IMR-90 (cell line): Measurements from ENCODE around the gene METTL17.

Experiments used
- CEBPB ChIP-seq: IDR thresholded peaks from 2 replicates; pipeline ENCODE4 v1.6.1; 2012; ENCODE audit warnings: low read depth, low read length, improper control_type of control experiment
- MXI1 ChIP-seq: IDR thresholded peaks from 2 replicates; pipeline ENCODE4 v1.6.1; 2012; ENCODE audit warnings: low read depth, mild to moderate bottlenecking, low read length, moderate library complexity, borderline replicate concordance
- RCOR1 ChIP-seq: IDR thresholded peaks from 2 replicates; pipeline ENCODE4 v1.6.1; 2012; ENCODE audit warnings: mild to moderate bottlenecking, low read length, improper control_type of control experiment; ENCODE audit not compliant: insufficient replicate concordance
- SMC3 ChIP-seq: fragments of 150-350 bp; IDR thresholded peaks from 2 replicates; pipeline ENCODE4 v1.6.1; 2016; ENCODE audit warnings: low read depth, mild to moderate bottlenecking, antibody characterized with exemption, low read length, moderate library complexity
- TF ChIP-seq, protein P1 (sequence below): conservative IDR thresholded peaks from 2 replicates; pipeline ENCODE4 v1.5.1; 2012; ENCODE audit warnings: mild to moderate bottlenecking, low read depth, low read length, improper control_type of control experiment
- TF ChIP-seq, protein P2 (sequence below): fragments of 150-350 bp; IDR thresholded peaks from 2 replicates; pipeline ENCODE4 v1.6.1; 2016; ENCODE audit warnings: low read depth, mild to moderate bottlenecking, low read length, moderate library complexity, borderline replicate concordance

DNA sequence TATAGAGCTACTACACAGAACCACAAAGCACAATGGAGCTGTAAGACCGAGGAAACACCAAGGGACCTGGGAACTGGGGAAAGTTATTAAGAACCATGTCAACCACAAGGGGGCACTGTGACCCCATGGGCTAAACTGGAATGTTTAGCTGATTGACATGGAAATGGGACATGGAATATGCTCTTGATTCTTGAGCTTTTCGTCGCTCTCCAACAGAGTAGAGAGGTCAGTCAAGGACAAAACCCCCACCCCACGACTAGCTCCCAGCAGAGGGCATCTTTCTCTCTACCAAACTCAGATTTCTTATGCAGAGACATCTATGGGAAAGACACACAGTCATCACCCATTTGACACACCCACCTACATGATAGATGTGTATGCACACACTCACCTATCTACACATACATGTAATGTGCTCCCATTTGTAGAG lies 25.0 kb downstream of the METTL17 start:
- TF ChIP-seq MXI1 (no peak), CEBPB (no peak), SMC3 (peak; percentile 95), RCOR1 (no peak)
- TF ChIP-seq, protein P1, sequence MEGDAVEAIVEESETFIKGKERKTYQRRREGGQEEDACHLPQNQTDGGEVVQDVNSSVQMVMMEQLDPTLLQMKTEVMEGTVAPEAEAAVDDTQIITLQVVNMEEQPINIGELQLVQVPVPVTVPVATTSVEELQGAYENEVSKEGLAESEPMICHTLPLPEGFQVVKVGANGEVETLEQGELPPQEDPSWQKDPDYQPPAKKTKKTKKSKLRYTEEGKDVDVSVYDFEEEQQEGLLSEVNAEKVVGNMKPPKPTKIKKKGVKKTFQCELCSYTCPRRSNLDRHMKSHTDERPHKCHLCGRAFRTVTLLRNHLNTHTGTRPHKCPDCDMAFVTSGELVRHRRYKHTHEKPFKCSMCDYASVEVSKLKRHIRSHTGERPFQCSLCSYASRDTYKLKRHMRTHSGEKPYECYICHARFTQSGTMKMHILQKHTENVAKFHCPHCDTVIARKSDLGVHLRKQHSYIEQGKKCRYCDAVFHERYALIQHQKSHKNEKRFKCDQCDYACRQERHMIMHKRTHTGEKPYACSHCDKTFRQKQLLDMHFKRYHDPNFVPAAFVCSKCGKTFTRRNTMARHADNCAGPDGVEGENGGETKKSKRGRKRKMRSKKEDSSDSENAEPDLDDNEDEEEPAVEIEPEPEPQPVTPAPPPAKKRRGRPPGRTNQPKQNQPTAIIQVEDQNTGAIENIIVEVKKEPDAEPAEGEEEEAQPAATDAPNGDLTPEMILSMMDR, result peak; percentile 96
- TF ChIP-seq, protein P2, sequence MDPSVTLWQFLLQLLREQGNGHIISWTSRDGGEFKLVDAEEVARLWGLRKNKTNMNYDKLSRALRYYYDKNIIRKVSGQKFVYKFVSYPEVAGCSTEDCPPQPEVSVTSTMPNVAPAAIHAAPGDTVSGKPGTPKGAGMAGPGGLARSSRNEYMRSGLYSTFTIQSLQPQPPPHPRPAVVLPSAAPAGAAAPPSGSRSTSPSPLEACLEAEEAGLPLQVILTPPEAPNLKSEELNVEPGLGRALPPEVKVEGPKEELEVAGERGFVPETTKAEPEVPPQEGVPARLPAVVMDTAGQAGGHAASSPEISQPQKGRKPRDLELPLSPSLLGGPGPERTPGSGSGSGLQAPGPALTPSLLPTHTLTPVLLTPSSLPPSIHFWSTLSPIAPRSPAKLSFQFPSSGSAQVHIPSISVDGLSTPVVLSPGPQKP, result no peak
